HG02642 (cell line): ENCODE data around the gene WDR64.
"Not testable (repeated sequence)": the region's sequence is repeated elsewhere in the genome, so short reads cannot be mapped to it uniquely, and the experiment has no call there.

Source experiments
- ATAC-seq: cut with Tn5 transposase; IDR thresholded peaks from one replicate; pipeline ENCODE4 v1.9.1; 2021; ENCODE audit warnings: mild to moderate bottlenecking; ENCODE audit not compliant: unreplicated experiment, poor library complexity

Gene WDR64

DNA sequence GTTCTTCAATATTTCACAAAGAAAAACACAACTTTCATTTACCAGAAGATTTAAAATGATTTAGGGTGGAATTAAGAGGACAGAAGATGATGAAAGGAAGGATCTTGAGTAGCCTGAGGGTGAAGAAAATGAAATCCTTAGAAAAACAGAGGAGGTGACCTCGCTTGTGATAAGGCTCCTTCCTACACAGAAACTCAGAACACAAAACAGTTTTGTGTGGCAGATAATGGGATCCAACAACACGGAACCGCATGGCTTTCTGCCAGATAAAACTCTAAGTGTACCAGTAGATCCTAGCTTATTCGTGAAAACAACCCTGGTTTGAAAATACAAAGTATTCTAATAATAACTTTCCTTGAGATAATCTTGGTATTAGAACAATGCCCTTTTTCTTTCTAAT is 121.9 kb downstream of the WDR64 start:
- no peak for ATAC-seq

DNA sequence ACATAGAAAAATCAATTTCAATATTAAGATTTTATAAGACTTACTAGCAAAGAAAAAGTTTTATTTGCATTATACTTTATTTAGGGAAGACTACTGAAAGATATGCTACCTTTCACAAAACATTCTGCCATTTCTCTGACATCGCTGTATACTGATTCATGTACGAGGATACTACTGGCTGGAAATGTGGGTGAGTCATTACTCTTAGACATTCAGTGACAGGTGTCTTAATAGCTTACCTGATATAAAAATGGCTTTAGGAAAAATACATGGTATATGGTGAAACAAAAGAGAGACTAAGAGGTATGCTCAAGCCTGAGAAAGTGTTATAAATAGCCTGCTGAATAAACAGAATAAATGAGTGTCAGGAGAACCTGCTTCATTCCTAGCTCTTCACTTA is 122.9 kb downstream of the WDR64 start:
- no peak for ATAC-seq

DNA sequence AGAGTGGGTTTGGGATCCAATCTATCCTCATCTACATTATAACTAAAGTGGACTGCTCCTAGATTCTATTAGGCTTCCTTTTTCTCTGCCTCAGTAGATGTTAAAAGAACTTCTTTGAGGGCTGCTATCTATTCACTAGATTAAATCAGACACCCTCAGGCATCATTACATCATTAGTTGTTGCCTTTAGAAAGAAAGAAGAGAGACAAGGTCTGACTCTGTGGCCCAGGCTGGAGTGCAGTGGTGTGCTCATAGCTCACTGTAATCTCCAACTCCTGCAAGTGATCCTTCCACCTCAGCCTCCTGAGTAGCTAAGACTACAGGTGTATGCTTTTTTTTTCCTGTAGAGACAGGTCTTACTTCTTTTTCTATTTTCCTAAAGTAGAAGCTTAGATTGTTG is 124.8 kb downstream of the WDR64 start:
- no peak for ATAC-seq

DNA sequence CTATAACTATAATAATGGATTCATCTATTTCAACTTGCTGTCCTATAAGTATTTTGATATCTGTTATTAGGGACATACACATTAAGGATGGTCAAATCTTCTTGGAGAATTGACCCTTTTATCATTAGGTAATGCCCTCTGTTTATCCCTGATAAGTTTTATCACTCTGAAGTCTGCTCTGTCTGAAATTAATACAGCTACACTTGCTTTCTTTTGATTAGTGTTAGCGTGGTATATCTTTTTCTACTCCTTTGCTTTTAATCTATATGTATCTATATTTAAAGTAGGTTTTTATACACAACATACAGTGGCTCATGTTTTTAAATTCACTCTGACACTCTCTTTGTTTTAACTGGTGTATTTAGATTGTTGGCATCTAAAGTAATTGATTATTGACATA is 126.0 kb downstream of the WDR64 start:
- no peak for ATAC-seq

DNA sequence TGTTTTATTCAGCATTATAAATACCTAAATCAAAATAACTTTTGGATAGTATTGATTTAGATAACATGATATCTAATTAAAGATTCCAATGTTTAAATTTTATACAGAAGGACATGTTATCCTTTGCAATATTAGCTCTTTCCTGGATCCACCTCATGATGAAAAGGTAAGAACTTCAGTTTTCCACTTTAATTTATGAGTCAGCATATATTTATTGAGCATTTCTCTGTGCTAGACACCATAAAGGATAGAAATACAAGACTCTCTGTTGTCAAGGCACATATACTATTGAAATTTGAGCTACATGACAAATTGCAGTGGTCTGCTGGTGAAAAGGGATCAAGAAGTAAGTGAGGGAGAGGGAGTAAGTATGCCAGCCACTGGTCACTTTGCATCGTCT is 127.8 kb downstream of the WDR64 start:
- no peak for ATAC-seq

DNA sequence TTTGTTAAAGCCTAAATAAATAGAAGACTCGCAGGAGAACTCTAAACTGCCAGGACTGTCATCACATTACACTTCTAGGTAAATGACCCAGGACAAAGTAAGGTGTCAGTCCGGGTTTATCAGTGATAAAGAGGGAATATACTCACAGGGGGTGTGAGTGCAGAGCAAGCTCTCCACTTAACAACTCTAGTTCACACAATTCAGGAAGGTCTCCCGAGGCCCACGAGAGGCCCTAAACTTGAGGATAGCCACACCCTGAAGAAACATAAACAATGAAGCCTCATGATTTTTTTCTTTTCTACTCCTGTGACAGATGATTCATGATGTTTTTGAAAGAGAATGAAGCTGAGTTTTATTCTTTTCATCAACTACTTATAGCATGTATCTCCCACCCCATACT is 130.3 kb downstream of the WDR64 start:
- ATAC-seq = no peak

DNA sequence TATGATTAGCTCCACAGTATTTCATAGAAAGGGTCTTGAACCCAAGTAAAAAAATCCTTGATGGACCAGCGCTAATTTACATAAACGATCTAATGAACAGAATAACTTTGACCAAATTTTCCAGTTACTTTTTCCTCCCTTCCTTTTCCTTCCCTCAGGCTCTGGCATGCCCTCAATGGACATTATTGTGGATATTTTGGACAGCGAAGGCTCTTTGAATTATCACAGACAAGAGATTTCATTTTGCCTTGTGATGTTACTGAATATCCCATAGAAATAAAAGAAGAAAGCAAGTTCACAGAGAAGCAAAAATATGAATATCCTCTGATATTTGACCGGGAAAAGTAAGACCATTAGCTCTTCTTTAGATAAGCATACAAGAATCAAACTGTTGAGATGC is 135.6 kb downstream of the WDR64 start:
- no peak for ATAC-seq

DNA sequence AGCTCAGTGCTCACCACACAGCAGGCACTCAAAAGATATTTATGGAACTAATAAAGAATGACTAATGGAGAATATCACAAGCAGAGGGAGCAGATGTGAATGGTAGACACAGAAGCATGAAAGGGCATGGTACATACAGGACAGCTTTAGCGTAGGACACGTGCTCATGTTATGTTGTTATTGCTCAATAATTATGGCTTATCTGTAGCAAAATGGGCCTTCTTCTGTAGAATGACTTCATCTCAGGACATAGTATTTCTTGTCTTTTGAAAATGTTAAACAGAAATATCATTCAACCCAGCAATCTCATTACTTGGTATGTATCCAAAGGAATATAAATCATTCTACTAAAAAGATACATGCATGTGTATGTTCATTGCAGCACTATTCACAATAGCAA is 137.0 kb downstream of the WDR64 start:
- ATAC-seq = no peak

DNA sequence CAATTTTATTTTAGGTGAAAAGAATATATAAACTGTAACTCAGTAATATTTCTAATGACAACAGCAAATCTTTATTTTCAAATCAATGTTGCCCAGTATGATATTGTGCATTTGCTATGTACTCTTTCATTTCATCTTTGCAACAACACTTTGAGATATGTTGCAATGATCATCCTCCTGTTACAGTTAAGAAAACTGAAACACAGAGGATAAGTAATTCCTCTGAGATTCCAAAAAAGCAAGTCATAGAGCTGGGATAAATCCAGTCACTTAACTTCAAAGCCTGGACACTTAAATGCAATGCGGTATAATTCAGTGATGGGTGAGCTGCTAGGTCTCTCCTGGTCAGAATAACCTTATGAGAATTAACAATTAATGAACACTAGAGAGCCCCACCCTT is 147.3 kb downstream of the WDR64 start:
- no peak for ATAC-seq

DNA sequence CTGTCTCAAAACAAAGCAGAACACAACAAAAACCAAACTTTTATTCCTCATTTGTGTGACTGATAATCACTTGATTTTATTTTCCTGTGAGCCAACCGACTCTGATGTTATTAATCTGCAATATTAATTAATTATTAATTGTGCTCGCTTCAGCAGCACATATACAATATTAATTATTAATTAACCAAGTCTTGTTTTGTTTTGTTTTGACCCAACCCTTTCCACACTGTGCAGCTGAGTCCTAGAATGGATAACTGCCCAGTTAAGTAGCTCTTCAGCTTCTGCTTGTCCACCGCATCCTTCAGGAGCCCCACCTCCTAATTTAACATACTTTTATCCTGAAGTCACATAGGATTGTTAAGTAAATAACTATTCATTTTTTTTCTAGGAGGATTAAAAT is 148.6 kb downstream of the WDR64 start:
- no peak for ATAC-seq

DNA sequence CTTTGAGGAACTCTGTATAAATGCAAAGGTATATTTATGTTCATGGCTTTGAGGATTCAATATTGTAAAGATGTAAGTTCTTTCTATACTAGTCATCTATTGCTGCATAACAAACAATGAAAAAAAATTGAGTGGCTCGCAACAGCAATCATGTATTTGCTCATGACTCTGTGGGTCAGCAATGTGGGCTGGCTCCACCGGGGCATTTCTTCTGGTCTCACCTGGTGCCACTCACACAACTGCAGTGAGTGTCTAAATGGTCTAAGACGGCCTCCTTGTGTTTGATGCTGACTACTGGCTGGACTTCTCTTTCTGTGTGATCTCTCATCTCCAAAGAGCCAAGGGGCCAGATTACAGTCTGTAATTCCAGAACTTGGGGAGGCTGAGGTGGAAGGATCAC is 150.8 kb downstream of the WDR64 start:
- ATAC-seq = no peak

DNA sequence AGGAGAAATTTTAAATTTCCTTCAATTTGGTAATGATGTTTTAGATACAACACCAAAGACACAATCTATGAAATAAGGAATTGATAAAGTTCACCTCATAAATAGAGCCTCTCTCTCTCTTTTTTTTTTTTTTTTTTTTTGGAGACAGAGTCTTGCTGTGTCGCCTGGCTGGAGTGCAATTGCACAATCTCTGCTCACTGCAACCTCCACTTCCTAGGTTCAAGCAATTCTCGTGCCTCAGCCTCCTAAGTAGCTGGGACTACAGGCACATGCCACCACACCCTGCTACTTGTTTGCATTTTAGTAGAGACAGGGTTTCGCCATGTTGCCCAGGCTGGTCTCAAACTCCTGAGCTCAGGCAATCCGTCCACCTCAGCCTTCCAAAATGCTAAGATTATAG is 152.6 kb downstream of the WDR64 start:
- ATAC-seq = not testable (repeated sequence)

DNA sequence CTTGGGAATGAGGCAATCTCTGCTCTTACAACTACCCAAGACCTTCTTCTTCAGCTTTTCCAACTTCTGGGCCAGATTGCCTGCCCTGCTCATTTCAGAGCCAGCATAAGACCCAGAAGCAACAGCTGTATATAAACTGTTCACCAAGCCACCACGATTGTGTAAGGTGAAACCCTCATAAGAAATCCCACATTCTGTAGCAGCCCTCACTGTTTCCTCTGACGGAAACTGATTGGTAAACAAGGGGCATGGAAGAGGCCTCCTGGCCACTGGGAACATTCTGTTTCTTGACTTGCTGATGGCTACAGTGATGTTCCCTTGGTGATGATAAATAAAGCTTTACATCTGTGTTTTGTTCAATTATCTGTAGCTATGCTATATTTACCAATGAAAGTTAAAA is 156.2 kb downstream of the WDR64 start:
- ATAC-seq = no peak

DNA sequence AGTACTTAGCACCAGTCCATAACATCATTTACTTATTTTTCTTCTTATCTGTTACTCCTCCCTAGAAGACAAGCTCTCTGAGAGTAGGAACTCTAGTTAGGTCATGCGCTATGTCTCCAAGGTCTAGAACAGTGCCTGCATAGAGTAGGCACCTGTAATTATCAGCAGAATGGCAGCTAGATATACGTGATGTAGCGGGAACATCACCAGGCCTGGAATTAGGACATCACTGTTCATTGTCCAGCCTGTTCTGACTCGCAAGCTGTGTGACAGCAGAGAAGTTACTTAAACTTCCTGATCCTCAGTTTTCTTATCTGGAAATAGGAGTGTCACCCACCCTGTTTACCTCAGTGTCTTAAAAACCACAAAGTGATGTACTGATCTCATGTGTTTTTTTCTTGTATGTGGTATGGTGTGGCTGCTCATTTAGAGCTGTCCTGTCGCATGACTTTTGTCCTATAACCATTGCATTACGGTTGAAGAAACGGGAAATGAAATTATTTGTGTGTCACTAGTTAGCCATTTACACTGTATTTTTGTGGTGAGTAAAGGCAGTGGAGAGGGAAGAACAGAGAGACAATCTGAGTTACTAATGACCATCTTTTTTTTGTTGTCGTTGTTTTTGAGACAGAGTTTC is 158.8 kb downstream of the WDR64 start:
- ATAC-seq = peak; percentile 83

DNA sequence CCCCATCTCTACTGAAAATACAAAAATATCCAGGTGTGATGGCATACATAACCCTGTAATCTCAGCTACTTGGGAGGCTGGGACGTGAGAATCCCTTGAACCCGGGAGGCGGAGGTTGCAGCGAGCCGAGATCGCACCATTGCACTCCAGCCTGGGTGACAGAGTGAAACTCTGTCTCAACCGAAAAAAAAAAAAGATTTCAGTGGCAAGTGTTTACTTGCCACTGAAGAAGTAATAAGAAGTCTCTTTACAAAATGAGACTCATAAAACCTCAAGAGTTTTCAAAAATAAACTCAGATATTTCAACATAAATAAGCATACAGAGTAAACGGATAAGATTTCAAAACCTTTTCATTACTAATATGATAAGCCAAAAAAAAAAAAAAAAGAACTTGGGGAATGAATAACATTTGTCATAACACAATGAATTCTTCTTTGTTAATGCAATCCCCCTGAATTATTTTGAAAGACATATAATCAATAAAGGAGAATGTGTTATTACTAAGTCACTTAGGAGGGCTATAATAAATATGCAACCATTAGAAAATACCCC is 161.8 kb downstream of the WDR64 start:
- ATAC-seq = no peak

DNA sequence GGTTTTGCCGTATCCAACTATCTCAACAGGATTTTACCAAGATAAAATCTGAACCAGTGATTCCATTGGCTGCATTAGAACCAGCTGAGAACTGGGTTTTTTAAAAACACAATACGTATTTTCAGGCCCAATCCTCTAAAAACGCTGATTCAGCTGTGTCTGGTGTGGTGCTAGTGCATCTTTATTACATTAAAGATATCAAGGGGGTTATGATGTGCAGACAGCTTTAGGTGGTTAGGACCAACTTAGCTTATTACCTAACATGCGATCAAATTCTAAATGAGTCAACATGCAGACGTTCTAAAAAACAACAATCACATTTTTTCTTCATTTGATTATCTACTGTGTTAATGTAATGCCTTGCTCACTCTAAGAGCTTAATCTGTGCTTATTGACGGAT is 163.9 kb downstream of the WDR64 start:
- ATAC-seq = no peak

DNA sequence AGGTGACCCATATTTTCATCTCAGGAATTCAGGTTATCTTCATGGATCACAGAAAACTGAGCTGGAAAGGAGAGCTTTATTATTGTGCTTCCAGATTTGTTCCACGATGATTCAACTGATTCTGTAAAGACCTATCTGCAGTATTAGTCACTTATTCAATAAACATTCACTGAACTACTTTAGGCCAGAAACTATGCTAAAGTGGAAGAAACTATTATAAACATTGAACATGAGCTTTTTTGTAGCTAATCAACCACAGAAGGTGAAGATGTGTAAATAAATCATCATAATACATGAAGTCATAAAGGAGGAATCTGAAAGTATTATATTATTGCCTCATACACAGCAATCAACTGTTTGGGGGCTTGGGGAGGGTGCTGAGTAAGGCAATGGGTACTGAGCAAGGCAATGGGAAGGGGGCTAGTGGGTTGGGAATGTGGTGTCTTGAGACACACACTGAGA is 165.3 kb downstream of the WDR64 start:
- no peak for ATAC-seq

DNA sequence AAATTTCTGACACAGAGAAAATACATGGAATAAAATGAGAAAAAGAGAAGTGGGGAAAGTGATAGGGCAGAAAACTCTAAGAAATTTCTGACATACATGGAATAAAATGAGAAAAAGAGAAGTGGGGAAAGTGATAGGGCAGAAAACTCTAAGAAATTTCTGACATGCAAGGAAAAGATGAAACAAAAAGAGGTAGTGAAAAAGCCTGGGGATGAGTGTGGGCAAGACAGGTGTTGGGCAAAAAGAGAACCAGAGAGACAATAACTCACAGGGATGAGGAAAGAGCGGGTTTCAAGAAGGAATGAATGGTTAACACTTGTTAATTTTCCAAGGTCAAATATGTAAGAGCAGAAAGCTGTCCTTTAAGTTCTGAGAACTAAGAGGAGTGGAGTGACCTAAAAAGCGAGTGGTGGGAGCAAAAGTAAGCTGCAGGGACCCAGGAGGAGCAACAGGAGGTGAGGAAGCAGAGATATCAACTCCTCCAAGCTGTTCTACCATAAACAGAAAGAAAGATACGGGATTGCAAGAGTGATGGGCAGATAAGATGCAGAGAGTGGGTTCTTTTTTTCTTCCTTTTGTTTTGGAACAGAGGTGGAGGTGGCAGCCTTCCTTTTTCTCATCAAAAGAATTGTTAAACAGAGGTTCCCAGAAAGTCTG is 166.0 kb downstream of the WDR64 start:
- no peak for ATAC-seq

DNA sequence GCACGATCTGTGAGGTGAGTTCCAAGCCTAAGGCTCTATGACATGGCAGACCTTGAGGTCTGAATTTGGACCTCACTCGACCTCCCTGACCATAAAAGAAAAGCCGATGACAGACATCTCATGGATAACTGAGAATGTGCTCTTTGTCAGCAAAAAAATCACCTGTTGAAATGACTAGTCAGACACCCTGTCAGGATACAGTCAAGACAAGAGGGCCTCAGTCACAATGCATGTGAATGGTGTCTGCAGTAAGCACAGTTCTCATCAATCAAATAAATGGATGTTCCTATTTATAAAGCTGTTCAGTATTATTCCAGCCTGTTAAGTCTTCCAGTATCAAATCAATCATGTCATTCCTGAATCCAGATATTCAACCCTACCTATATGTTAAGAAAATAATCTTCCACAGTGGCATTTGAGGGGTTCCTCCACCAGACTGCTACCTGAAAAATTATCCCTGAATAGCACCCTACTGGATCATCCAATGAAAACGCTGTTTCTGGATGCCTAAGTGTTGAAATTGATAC is 167.3 kb downstream of the WDR64 start:
- no peak for ATAC-seq

DNA sequence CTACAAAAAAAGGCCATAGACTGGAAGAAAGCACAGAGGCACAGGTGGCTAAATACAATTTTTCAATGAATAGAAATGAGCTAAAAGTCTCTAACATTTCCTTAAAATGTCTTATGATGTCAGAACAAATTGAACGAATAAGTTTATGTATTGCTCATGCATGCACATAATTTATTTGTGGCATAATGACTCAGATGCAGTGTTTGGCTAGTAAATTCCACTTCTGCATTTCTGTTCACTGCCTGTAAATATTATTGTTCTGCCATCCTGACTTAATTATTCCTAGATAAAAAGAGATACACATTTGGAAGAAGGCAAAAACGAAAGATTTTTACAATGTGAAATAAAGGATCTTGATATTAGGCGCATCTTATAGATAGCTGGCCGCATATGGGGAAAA is 169.3 kb downstream of the WDR64 start:
- ATAC-seq = no peak

DNA sequence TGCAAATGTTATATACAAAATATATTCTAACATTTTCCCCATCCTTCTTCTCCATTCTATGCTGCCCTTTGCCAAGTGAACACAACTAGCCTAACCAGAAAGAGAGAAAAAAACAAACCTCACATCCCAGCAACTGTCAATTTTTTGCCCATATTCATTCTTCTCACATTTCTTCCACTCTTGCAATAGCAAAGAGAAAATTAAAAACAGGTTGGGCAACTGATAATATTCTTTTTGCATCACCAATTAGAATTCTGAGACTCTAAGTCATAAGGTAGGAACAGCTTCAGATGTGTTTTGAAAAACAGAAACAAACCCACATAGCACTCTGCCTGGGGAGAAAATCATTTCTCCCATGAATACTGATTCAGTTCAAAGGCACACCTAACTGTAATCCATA is 170.8 kb downstream of the WDR64 start:
- no peak for ATAC-seq

DNA sequence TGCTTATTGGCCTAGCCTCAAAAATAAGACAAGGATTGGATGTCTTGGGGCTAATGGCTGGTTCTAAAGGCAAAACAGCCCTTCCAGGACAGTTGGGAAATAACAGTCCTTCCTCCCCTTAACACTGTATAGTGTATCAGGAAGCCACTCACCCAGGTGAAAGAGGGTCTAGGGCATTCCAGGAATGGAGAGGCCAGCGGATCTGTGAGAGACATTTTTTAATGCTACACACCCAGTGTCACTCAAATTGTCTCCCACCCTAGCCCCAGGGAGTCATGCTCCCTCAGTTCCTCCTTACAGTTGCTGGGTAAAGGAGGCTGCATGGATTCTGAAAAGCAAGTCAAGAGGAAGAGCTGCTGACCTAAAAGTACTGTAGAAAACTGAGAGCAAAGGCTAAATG is 171.8 kb downstream of the WDR64 start:
- ATAC-seq = no peak
